Adipocyte (in vitro differentiated cells): ENCODE results near the gene PRKX.

ENCODE experiments used
- DNase-seq: peaks from one replicate; pipeline ENCODE4 v3.0.0-alpha.2; 2015; ENCODE audit warnings: low read depth
- H3K27me3 ChIP-seq: replicated peaks from 2 replicates; pipeline ENCODE4 v1.7.0; 2013; ENCODE audit warnings: mild to moderate bottlenecking, low read length, moderate library complexity; ENCODE audit not compliant: control insufficient read depth, insufficient read depth
- H3K36me3 ChIP-seq: 2 replicates; pipeline ENCODE4 v1.7.0; 2013; ENCODE audit warnings: low read length, mild to moderate bottlenecking, moderate library complexity; ENCODE audit not compliant: control insufficient read depth, insufficient read depth, severe bottlenecking
- H3K4me1 ChIP-seq: 2 replicates; pipeline ENCODE4 v1.7.0; 2013; ENCODE audit warnings: mild to moderate bottlenecking, low read length, moderate library complexity; ENCODE audit not compliant: control insufficient read depth, insufficient read depth
- H3K4me3 ChIP-seq: 2 replicates; pipeline ENCODE4 v1.7.0; 2013; ENCODE audit warnings: mild to moderate bottlenecking, low read length, moderate library complexity
- H3K9ac ChIP-seq: 2 replicates; pipeline ENCODE4 v1.7.0; 2013; ENCODE audit warnings: mild to moderate bottlenecking, low read length, moderate library complexity
- H3K9me3 ChIP-seq: 2 replicates; pipeline ENCODE4 v1.7.0; 2013; ENCODE audit warnings: mild to moderate bottlenecking, low read length, moderate library complexity; ENCODE audit not compliant: control insufficient read depth

The PRKX gene

DNA sequence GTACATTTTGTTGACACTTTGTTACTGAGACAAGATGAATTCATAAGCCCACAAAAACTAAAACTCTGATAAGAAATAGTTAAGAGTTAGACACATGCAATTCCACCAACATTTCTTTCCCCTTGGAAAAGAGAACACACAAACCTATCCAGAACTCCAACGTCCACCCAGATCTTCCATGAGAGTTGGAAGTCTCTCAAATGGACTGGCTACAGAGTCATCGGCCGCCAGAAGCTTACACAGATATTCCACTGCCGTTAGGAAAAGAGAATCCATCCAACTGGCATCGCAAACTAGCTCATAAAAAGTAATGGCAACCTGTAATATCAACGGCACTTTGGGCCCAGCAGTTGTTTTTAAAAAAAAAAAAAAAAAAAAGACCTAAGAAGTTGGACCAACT is 114.7 kb downstream of the PRKX start:
- H3K4me1 ChIP-seq: peaks cover 6% of the 10 kb centered on the region
- H3K27me3 ChIP-seq: no peaks in the 10 kb centered on the region
- no peaks in the 10 kb centered on the region for H3K36me3 ChIP-seq
- H3K9ac ChIP-seq: no peak overlapping the region
- H3K4me3 ChIP-seq: no peak overlapping the region
- H3K9me3 ChIP-seq: no peaks in the 10 kb centered on the region
- DNase-seq: no peak

- H3K9me3 ChIP-seq: no peaks in the 10 kb centered on the region
- no peak overlapping the region for H3K4me3 ChIP-seq
- H3K9ac ChIP-seq: no peak overlapping the region
- H3K36me3 ChIP-seq: no peaks in the 10 kb centered on the region
- H3K4me1 ChIP-seq: peaks cover 6% of the 10 kb centered on the region
- no peaks in the 10 kb centered on the region for H3K27me3 ChIP-seq
- no peak for DNase-seq
These were observed 115.3 kb downstream of the PRKX start for GRCh38 chrX:3598046-3598605.

GRCh38 chrX:3592184-3592583 is 121.3 kb downstream of the PRKX start:
- Histone ChIP-seq H3K9me3 (no peaks in the 10 kb centered on the region), H3K27me3 (no peaks in the 10 kb centered on the region), H3K4me1 (no peaks in the 10 kb centered on the region), H3K4me3 (no peak overlapping the region), H3K36me3 (no peaks in the 10 kb centered on the region), H3K9ac (no peak overlapping the region)
- no peak for DNase-seq

DNA sequence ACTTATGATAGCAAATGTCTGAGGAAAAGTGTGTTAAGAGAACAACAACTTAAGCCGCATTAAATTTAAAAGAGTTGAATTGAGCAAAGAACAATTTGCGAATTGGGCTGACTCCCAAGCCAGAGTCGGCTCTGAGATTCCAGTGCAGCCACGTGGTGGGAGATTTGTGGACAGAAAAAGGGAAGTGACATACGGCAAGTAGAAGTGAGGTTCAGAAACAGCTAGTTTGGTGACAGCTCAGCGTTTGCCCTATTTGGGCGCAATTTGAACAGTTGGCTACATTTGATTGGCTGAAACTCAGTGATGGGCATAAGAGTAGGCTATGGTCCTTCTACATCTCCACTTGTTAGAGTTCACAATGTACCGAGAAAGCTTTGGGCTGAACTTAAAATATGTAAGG is 124.0 kb downstream of the PRKX start:
- H3K27me3 ChIP-seq: no peaks in the 10 kb centered on the region
- no peaks in the 10 kb centered on the region for H3K4me1 ChIP-seq
- DNase-seq: no peak
- H3K9ac ChIP-seq: no peak overlapping the region
- H3K9me3 ChIP-seq: no peaks in the 10 kb centered on the region
- no peaks in the 10 kb centered on the region for H3K36me3 ChIP-seq
- no peak overlapping the region for H3K4me3 ChIP-seq

GRCh38 chrX:3585719-3586118 is 127.7 kb downstream of the PRKX start:
- H3K9ac ChIP-seq: no peak overlapping the region
- peaks cover 4% of the 10 kb centered on the region for H3K9me3 ChIP-seq
- H3K36me3 ChIP-seq: no peaks in the 10 kb centered on the region
- DNase-seq: no peak
- H3K4me3 ChIP-seq: no peak overlapping the region
- H3K27me3 ChIP-seq: no peaks in the 10 kb centered on the region
- no peaks in the 10 kb centered on the region for H3K4me1 ChIP-seq

- Histone ChIP-seq H3K9me3 (peaks cover 8% of the 10 kb centered on the region), H3K4me1 (no peaks in the 10 kb centered on the region), H3K27me3 (no peaks in the 10 kb centered on the region), H3K4me3 (no peak overlapping the region), H3K9ac (no peak overlapping the region), H3K36me3 (no peaks in the 10 kb centered on the region)
- DNase-seq: no peak
These were observed 128.9 kb downstream of the PRKX start for GRCh38 chrX:3584415-3584996.

DNA sequence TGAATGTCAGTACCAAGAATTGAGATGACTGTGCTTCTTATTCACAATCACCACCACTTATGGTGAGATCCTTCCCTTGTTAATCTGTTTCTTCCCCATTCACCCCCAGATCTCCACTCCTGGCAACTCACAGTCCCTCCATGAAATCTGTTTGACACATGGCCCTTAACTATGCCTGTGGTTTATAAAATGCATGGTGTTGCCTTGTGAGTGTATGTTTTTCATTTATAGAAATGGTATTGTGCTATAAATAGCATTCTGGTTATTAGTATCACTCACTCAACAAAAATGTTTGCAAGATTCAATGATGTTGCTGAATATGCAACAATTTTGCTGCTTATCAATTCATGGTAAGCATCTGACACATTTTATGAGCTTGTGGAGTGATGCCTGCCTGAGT is 131.0 kb downstream of the PRKX start:
- Histone ChIP-seq H3K9me3 (peaks cover 8% of the 10 kb centered on the region), H3K36me3 (no peaks in the 10 kb centered on the region), H3K9ac (no peak overlapping the region), H3K4me3 (no peak overlapping the region), H3K27me3 (no peaks in the 10 kb centered on the region), H3K4me1 (peaks cover 1% of the 10 kb centered on the region)
- DNase-seq: peak; percentile 38

DNA sequence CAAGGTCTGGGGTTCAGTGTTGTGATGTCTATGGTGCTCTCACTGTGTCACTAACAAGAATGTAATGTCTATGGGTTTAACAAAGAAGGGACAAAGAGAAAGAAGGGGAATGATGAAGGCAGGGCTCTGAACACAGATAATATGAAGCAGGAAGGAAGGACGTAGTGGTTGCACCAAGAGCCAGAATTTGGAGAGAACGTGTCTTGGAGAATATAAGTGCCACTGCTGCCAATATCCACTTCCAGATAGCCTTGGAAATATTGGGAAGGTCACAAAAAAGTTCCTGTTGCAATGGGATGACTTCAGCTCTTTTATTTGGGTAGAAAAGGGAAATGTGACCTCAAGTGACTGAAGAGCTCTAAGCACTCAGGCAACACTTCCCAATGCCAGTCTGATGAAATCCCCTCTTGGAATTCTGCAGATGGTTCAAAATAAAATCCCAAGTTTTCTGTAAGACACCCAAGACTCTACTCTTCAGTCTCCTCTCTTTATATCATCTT is 131.8 kb downstream of the PRKX start:
- peaks cover 8% of the 10 kb centered on the region for H3K9me3 ChIP-seq
- DNase-seq: no peak
- no peaks in the 10 kb centered on the region for H3K27me3 ChIP-seq
- H3K36me3 ChIP-seq: no peaks in the 10 kb centered on the region
- no peak overlapping the region for H3K9ac ChIP-seq
- H3K4me3 ChIP-seq: no peak overlapping the region
- peaks cover 5% of the 10 kb centered on the region for H3K4me1 ChIP-seq

- Histone ChIP-seq H3K27me3 (no peaks in the 10 kb centered on the region), H3K4me3 (no peak overlapping the region), H3K9me3 (peaks cover 8% of the 10 kb centered on the region), H3K4me1 (peaks cover 5% of the 10 kb centered on the region), H3K9ac (no peak overlapping the region), H3K36me3 (no peaks in the 10 kb centered on the region)
- DNase-seq: no peak
These were observed 135.9 kb downstream of the PRKX start for GRCh38 chrX:3577551-3577950.

DNA sequence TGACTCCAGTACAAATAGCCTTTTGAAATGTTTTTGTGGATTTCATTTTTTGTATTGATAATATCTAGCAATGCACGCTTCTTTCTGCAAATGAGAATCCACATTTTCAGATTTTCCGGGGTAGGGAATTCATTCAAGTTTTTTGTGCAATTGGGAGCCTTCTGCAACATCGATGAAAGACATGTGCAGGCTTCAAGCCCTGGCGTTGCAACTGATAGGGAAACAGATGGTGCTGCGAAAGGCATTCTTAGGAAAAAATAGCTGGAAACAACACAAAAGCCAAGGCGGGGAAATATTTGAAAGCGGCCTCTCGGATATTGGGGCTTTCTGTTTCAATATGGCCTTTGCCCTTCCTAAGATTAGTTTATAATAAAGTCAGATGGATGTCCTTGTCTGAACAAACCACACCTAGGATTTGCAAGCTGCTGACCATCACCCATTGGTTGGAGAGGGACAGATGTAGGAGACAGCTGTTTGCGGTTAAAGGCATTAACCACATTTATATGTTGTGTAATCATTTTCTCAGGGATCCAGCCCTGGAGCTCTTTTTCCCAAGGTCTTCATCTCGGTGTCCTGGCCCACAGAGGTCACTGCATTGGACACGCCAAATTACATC is 136.5 kb downstream of the PRKX start:
- no peaks in the 10 kb centered on the region for H3K27me3 ChIP-seq
- H3K9me3 ChIP-seq: peaks cover 9% of the 10 kb centered on the region
- H3K4me1 ChIP-seq: peaks cover 5% of the 10 kb centered on the region
- H3K4me3 ChIP-seq: no peak overlapping the region
- no peak overlapping the region for H3K9ac ChIP-seq
- H3K36me3 ChIP-seq: no peaks in the 10 kb centered on the region
- DNase-seq: peak; percentile 80

GRCh38 chrX:3567686-3568085 is 145.8 kb downstream of the PRKX start:
- Histone ChIP-seq H3K4me3 (no peak overlapping the region), H3K27me3 (no peaks in the 10 kb centered on the region), H3K4me1 (no peaks in the 10 kb centered on the region), H3K36me3 (no peaks in the 10 kb centered on the region), H3K9me3 (peaks cover 4% of the 10 kb centered on the region), H3K9ac (no peak overlapping the region)
- no peak for DNase-seq
